ENCODE measurements around the gene ODF4.

- TF ChIP-seq CTCF (IDR thresholded peaks at IDR 0.05 in 2 of 3, conservative IDR thresholded peaks at IDR 0.05 in 1 of 3; ENCODE audit: control insufficient read depth in 2 of 3, extremely low read depth in 1 of 3, insufficient read depth in 1 of 3, low read depth in 3 of 3, low read length in 3 of 3), result no peak
- TF ChIP-seq CREM (IDR thresholded peaks at IDR 0.05; ENCODE audit: low read depth), result no peak
- TF ChIP-seq CEBPB (IDR thresholded peaks at IDR 0.05; ENCODE audit: borderline replicate concordance in 1 of 2, low read depth in 2 of 2, low read length in 2 of 2), result no peak
- no peak for TF ChIP-seq POLR2A (IDR thresholded peaks at IDR 0.05; ENCODE audit: low read depth, low read length)
- TF ChIP-seq HDAC2 (IDR thresholded peaks at IDR 0.05), result no peak
- TF ChIP-seq GATAD2B (conservative IDR thresholded peaks at IDR 0.05; ENCODE audit: low read depth), result no peak
- no peak for TF ChIP-seq RCOR1 (conservative IDR thresholded peaks at IDR 0.05; ENCODE audit: low read depth, low read length)
- no peak for TF ChIP-seq ESRRA (IDR thresholded peaks at IDR 0.05; ENCODE audit: low read length)
- TF ChIP-seq, protein P1, sequence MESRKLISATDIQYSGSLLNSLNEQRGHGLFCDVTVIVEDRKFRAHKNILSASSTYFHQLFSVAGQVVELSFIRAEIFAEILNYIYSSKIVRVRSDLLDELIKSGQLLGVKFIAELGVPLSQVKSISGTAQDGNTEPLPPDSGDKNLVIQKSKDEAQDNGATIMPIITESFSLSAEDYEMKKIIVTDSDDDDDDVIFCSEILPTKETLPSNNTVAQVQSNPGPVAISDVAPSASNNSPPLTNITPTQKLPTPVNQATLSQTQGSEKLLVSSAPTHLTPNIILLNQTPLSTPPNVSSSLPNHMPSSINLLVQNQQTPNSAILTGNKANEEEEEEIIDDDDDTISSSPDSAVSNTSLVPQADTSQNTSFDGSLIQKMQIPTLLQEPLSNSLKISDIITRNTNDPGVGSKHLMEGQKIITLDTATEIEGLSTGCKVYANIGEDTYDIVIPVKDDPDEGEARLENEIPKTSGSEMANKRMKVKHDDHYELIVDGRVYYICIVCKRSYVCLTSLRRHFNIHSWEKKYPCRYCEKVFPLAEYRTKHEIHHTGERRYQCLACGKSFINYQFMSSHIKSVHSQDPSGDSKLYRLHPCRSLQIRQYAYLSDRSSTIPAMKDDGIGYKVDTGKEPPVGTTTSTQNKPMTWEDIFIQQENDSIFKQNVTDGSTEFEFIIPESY (IDR thresholded peaks at IDR 0.05), result no peak
- TF ChIP-seq GABPA (IDR thresholded peaks at IDR 0.05; ENCODE audit: low read depth), result no peak
- TF ChIP-seq, protein P2, sequence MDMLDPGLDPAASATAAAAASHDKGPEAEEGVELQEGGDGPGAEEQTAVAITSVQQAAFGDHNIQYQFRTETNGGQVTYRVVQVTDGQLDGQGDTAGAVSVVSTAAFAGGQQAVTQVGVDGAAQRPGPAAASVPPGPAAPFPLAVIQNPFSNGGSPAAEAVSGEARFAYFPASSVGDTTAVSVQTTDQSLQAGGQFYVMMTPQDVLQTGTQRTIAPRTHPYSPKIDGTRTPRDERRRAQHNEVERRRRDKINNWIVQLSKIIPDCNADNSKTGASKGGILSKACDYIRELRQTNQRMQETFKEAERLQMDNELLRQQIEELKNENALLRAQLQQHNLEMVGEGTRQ (IDR thresholded peaks at IDR 0.05; ENCODE audit: borderline replicate concordance, low read depth, low read length), result no peak
Measured at GRCh38 chr17:8341456-8341855, 1.8 kb downstream of the ODF4 start.
